Astrocyte of the spinal cord (primary cell): Measurements from ENCODE around the gene AGAP1.

Experiments used
- DNase-seq: peaks from one replicate; pipeline ENCODE4 v3.0.0; 2011; ENCODE audit warnings: low read depth, low spot score
- H3K4me3 ChIP-seq: 2 replicates; pipeline ENCODE4 v1.5.1; 2011; ENCODE audit warnings: low read depth, mild to moderate bottlenecking, low read length, moderate library complexity
- CTCF ChIP-seq: IDR thresholded peaks from 2 replicates; pipeline ENCODE4 v1.5.1; 2012; ENCODE audit warnings: low read depth, mild to moderate bottlenecking, low read length, inconsistent platforms
- in situ Hi-C: cut with HindIII; loops from 2 replicates; pipeline ENCODE4 v1.10.0; 2017; ENCODE audit warnings: low sequenced_read_pairs

AGAP1 gene

GRCh38 chr2:236106761-236107160, 612.9 kb downstream of the AGAP1 start:
- no peak for TF ChIP-seq CTCF
- H3K4me3 ChIP-seq = no peak overlapping the region
- in situ Hi-C loops = no loop called here
- no peak for DNase-seq

GRCh38 chr2:236107536-236107935, 613.7 kb downstream of the AGAP1 start:
- no peak for TF ChIP-seq CTCF
- H3K4me3 ChIP-seq = no peak overlapping the region
- no peak for DNase-seq
- in situ Hi-C loops = no loop called here

- no peak for DNase-seq
- in situ Hi-C loops = no loop called here
- H3K4me3 ChIP-seq = no peak overlapping the region
- TF ChIP-seq CTCF = no peak
Observed at GRCh38 chr2:236107942-236108625, 614.2 kb downstream of the AGAP1 start.

GRCh38 chr2:236109061-236109460, 615.2 kb downstream of the AGAP1 start:
- no peak for TF ChIP-seq CTCF
- in situ Hi-C loops = no loop called here
- no peak overlapping the region for H3K4me3 ChIP-seq
- no peak for DNase-seq

GRCh38 chr2:236109473-236109872, 615.6 kb downstream of the AGAP1 start:
- in situ Hi-C loops = no loop called here
- no peak for TF ChIP-seq CTCF
- no peak overlapping the region for H3K4me3 ChIP-seq
- no peak for DNase-seq

- in situ Hi-C loops = no loop called here
- TF ChIP-seq CTCF = no peak
- no peak for DNase-seq
- H3K4me3 ChIP-seq = no peak overlapping the region
Observed at GRCh38 chr2:236112466-236112865, 618.6 kb downstream of the AGAP1 start.
